Lower leg skin (tissue), 3 donors: Measurements from ENCODE around the gene LCE7A.

ENCODE experiments used
- CTCF ChIP-seq, 3 donors: fragments of 450-650 bp; IDR thresholded peaks; one replicate each; pipeline ENCODE4 v1.5.1; 2016; ENCODE audit warnings: antibody characterized with exemption in 3 of 3, mild to moderate bottlenecking in 3 of 3, moderate library complexity in 2 of 3
- POLR2A ChIP-seq, 2 donors: fragments of 450-650 bp; IDR thresholded peaks; one replicate each; pipeline ENCODE4 v1.6.1; 2016 to 2017; ENCODE audit warnings: antibody characterized with exemption in 2 of 2, mild to moderate bottlenecking in 1 of 2, moderate library complexity in 1 of 2

- no peak for TF ChIP-seq POLR2A (IDR thresholded peaks at IDR 0.05)
- TF ChIP-seq CTCF (IDR thresholded peaks at IDR 0.05), result no peak
Observed at GRCh38 chr1:152907686-152908601, 48.1 kb downstream of the LCE7A start, which contains the start of gene IVL.
